Ovary (tissue), 9 donors: Measurements from ENCODE around the gene KCNA2. TPM values are rescaled to one million over a fixed set of nuclear protein-coding genes. Genes with fewer than 3 reads are reported as not detected.

Source experiments
- DNase-seq, 5 donors: peaks; one replicate each; pipeline ENCODE4 v3.0.0-alpha.2; 2019 to 2020
- H3K27ac ChIP-seq, 2 donors: fragments of 200-600 bp; one replicate each; pipeline versions ENCODE4 v1.5.1 to v1.8.0; 2019 to 2022
- H3K27me3 ChIP-seq: fragments of 200-600 bp; one replicate; pipeline ENCODE4 v1.8.0; 2022
- H3K36me3 ChIP-seq: fragments of 200-600 bp; sonication (generic); one replicate; pipeline ENCODE4 v1.5.1; 2019
- H3K4me1 ChIP-seq: one replicate; pipeline ENCODE4 v1.8.1; 2013; ENCODE audit warnings: mild to moderate bottlenecking, moderate library complexity; ENCODE audit not compliant: insufficient read depth
- H3K4me3 ChIP-seq: fragments of 200-600 bp; sonication (generic); one replicate; pipeline ENCODE4 v1.5.1; 2017
- H3K9me3 ChIP-seq, 2 donors: fragments of 200-600 bp in 1 of 2; sonication (generic) in 1 of 2; one replicate each; pipeline versions ENCODE4 v1.5.1 to v1.8.1; 2013 to 2019; ENCODE audit warnings: mild to moderate bottlenecking in 1 of 2, moderate library complexity in 1 of 2
- CTCF ChIP-seq, 3 donors: fragments of 450-650 bp in 2 of 3; fragments of 200-600 bp in 1 of 3; IDR thresholded peaks; one replicate each; pipeline versions ENCODE4 v1.5.1 to v1.8.0; 2016 to 2022; ENCODE audit warnings: antibody characterized with exemption in 3 of 3, mild to moderate bottlenecking in 1 of 3
- EP300 ChIP-seq: sonication (generic); formaldehyde crosslinking; IDR thresholded peaks from one replicate; pipeline ENCODE4 v1.6.1; 2017; ENCODE audit warnings: antibody characterized with exemption
- POLR2A ChIP-seq: fragments of 450-650 bp; IDR thresholded peaks from one replicate; pipeline ENCODE4 v1.6.1; 2017; ENCODE audit warnings: antibody characterized with exemption, mild to moderate bottlenecking, moderate library complexity
- WGBS, 3 donors: extraction: QIAGEN DNeasy Blood & Tissue Kit in 1 of 3; methylation state at CpG; one replicate each; pipeline versions ENCODE4 v1.1.5 to v1.1.7; 2013 to 2017; 5-methylcytosine and 5-hydroxymethylcytosine counted together
- intact Hi-C, 4 donors: fragments of 100-400 bp; cut with DNase I; formaldehyde crosslinking; loops; one replicate each; pipeline versions ENCODE4 v1.11.0 to v1.15.1; 2022 to 2023
- polyA plus RNA-seq, 2 donors: library from polyadenylated mRNA; stranded (reverse); fragments of 200-250 nt in 1 of 2; fragments of 350-450 nt in 1 of 2; fragmentation: Illumina TruSeq in 1 of 2; extraction: RNeasy Lipid Tissue Mini Kit (QIAGEN cat#74804) in 1 of 2; gene quantifications; one replicate each; pipeline ENCODE4 v1.2.3, GENCODE V29; 2013 to 2014
- total RNA-seq, 7 donors: library from RNA; depleted of rRNA in 2 of 7; stranded (reverse); fragments of >200 nt in 2 of 7; fragmentation: NEBNext Ultra II Directional in 3 of 7; extraction: Animal tissue kit (Norgen Biotek cat#: 25700) in 3 of 7; gene quantifications; one replicate each; pipeline versions ENCODE4 v1.1.0 to v1.2.4, GENCODE V29; 2016 to 2023
- donor health status: DM: no; HTN: no; CAD: no; lungs with moderate emphysema.
- donor health status: DM: no; HTN: no; CAD: no.
- donor health status: Bipolar disorder and iron deficiency.
- donor health status: DM: yes; HTN: yes; CAD: no.
- donor health status: DM: no; HTN: no; CAD: no.
- donor health status: DM: yes; HTN: yes; CAD: no.

Gene KCNA2
- total and polyA plus RNA-seq, 9 donors: under 0.01 to 1.7 (median 0.51) TPM

GRCh38 chr1:110580244-110580643 is 25.9 kb downstream of the KCNA2 start:
- no peak for DNase-seq
- Histone ChIP-seq H3K36me3 (no peaks in the 10 kb centered on the region), H3K4me3 (no peak overlapping the region), H3K27me3 (no peaks in the 10 kb centered on the region), H3K4me1 (peaks cover 6% of the 10 kb centered on the region), H3K27ac (no peak overlapping the region), H3K9me3 (no peaks in the 10 kb centered on the region)
- intact Hi-C loops: no loop called here
- TF ChIP-seq CTCF (IDR thresholded peaks at IDR 0.05): no peak
- TF ChIP-seq EP300: no peak
- TF ChIP-seq POLR2A: no peak
- 71 to 85% (median 82%) methylated on average over 1 of the region's 1 CpG for WGBS, 3 donors

DNA sequence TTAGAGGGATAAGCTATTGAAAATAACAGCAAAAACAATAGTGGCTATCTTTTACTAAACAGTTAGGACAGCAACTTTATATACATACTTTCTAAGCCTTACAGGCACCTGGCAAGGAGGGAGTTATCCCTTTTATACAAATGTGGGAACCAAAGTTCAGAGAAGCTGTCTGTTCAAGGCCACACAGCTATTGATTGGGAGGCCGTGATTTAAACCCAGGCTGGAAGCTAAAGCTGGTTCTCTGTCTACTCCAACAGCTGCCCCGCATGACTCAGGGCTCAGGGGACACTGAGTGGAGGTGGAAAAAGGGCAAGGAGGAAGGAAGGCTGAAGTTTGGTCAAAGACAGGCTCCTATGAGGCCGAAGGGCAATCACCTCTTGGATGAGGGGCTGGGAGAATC is 26.7 kb downstream of the KCNA2 start:
- Histone ChIP-seq H3K27me3 (no peaks in the 10 kb centered on the region), H3K4me1 (peaks cover 6% of the 10 kb centered on the region), H3K9me3 (no peaks in the 10 kb centered on the region), H3K27ac (no peak overlapping the region), H3K4me3 (no peak overlapping the region), H3K36me3 (no peaks in the 10 kb centered on the region)
- TF ChIP-seq CTCF (IDR thresholded peaks at IDR 0.05) (no peak), EP300 (no peak), POLR2A (no peak)
- intact Hi-C loops: no loop called here
- DNase-seq: no peak
- 52 to 78% (median 67%) methylated on average over 3 of the region's 3 CpGs for WGBS, 3 donors

DNA sequence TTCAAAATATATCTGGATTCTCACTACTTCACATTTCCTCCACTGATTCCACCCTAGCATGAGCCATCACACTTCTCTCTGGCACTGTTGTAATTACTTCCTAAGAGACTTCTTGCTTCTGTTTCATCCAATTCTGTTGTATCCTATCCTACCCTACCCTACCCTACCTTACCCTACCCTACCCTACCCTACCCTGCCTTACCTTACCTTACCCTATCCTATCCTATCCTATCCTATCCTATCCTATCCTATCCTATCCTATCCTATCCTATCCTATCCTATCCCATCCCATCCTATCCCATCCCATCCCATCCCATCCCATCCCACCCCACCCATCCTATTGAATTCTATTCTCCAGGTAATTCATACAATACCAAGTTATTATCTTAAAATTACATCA is 29.7 kb downstream of the KCNA2 start:
- Histone ChIP-seq H3K4me1 (no peaks in the 10 kb centered on the region), H3K36me3 (no peaks in the 10 kb centered on the region), H3K27ac (no peak overlapping the region), H3K27me3 (no peaks in the 10 kb centered on the region), H3K9me3 (no peaks in the 10 kb centered on the region), H3K4me3 (no peak overlapping the region)
- no peak for DNase-seq
- TF ChIP-seq POLR2A: no peak
- TF ChIP-seq CTCF (IDR thresholded peaks at IDR 0.05): no peak
- no peak for TF ChIP-seq EP300
- intact Hi-C loops: no loop called here

GRCh38 chr1:110573314-110573713 is 32.8 kb downstream of the KCNA2 start:
- WGBS, 3 donors: 89 to 95% (median 90%) methylated on average over 1 of the region's 1 CpG
- DNase-seq: no peak
- TF ChIP-seq CTCF (IDR thresholded peaks at IDR 0.05): no peak
- no peak for TF ChIP-seq POLR2A
- TF ChIP-seq EP300: no peak
- H3K36me3 ChIP-seq: no peaks in the 10 kb centered on the region
- H3K27me3 ChIP-seq: no peaks in the 10 kb centered on the region
- H3K27ac ChIP-seq: no peak overlapping the region
- no peak overlapping the region for H3K4me3 ChIP-seq
- no peaks in the 10 kb centered on the region for H3K9me3 ChIP-seq
- intact Hi-C loops: no loop called here
- no peaks in the 10 kb centered on the region for H3K4me1 ChIP-seq

- no peak overlapping the region for H3K4me3 ChIP-seq
- 87 to 89% (median 88%) methylated on average over 3 of the region's 3 CpGs for WGBS, 3 donors
Measured at GRCh38 chr1:110572751-110573150, 33.4 kb downstream of the KCNA2 start.

More at GRCh38 chr1:110572751-110573150, 33.4 kb downstream of the KCNA2 start:
- intact Hi-C loops: no loop called here
- H3K27ac ChIP-seq: no peak overlapping the region
- no peaks in the 10 kb centered on the region for H3K36me3 ChIP-seq
- H3K4me1 ChIP-seq: no peaks in the 10 kb centered on the region
- no peak for DNase-seq
- no peaks in the 10 kb centered on the region for H3K9me3 ChIP-seq
- H3K27me3 ChIP-seq: no peaks in the 10 kb centered on the region
- TF ChIP-seq POLR2A: no peak
- no peak for TF ChIP-seq CTCF (IDR thresholded peaks at IDR 0.05)
- no peak for TF ChIP-seq EP300
